ENCODE data around the gene EIF3J.
"Not testable (repeated sequence)": the region's sequence is repeated elsewhere in the genome, so short reads cannot be mapped to it uniquely, and the experiment has no call there.

EIF3J gene, protein sequence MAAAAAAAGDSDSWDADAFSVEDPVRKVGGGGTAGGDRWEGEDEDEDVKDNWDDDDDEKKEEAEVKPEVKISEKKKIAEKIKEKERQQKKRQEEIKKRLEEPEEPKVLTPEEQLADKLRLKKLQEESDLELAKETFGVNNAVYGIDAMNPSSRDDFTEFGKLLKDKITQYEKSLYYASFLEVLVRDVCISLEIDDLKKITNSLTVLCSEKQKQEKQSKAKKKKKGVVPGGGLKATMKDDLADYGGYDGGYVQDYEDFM

DNA sequence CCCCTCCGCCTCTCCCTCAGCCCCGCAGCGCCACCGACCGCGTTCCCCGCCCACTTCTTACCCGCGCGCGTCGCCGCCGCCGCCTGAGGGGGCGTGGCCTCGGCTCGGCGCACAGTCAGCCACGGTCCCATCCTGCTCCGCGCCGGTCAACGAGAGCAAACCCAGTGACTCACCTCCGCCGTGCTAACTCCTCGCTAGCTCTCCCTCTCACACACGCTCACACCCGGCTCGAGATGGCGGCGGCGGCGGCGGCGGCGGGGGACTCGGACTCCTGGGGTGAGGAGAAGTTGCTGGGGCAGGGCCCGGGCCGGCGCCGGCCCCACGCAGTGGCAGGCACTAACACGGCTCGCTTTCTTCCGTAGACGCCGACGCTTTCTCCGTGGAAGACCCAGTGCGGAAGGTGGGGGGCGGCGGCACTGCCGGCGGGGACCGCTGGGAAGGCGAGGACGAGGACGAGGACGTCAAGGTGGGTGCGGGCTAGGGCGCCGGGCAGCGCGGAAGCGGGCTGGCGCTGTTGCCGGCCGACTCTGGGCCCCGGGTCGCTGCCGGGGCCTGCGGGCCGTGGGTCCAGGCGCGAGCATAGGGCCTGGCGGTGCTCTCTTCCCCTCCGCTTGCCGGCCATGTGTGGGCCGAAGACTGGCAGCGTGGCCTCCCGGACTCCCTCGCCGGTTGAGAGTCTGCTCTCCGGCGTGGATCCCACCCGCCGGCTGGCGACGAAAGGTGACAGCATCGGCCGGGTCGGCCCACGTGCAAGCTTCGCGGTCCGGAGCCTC is at the start of gene EIF3J:
Gene EIF3J (plus strand): TSS at position 186 of the 773 bp plus-strand sequence. CDS start 48 bp downstream, at position 234.
- DNase-seq: peak; percentile 87 to 91

DNA sequence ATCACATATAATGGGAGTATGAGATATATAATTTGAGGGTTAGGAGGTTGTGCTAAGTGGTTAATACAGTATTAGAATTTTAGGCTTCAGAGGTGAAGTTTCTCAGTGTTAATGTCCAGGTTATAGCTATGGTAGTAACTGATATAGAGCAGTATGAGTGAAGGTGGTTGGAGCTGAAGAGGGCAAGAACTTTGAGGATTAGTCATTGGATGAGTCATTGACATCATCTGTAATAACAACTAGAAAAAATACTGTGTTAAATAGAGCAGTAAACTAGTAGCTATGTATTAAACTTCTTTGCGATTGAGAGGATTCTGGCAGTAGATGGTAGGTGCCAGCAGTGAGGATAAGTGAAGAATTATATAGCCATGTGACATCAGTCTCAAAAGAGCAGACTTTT is 47.5 kb upstream of the EIF3J start:
- DNase-seq: no peak

GRCh38 chr15:44490622-44491021 is 46.3 kb upstream of the EIF3J start:
- no peak for DNase-seq

- DNase-seq: no peak
Observed at GRCh38 chr15:44492040-44492439, 44.9 kb upstream of the EIF3J start.

- no peak for DNase-seq
Observed at GRCh38 chr15:44492672-44493071, 44.3 kb upstream of the EIF3J start.

DNA sequence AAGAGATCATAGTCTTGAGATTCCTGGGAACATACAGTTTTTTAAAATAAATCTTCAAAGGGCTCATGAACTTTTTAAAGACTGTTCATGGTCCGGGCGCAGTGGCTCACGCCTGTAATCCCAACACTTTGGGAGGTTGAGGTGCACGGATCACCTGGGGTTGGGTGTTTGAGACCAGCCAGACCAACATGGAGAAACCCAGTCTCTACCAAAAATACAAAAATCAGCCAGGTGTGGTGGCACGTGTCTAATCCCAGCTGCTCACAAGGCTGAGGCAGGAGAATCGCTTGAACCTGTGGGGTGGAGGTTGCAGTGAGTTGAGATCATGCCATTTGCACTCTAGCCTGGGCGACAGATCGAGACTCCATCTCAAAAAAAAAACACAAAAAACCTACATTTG is 41.4 kb upstream of the EIF3J start:
- DNase-seq: no peak

- DNase-seq: no peak
Observed at GRCh38 chr15:44500555-44500954, 36.4 kb upstream of the EIF3J start.

DNA sequence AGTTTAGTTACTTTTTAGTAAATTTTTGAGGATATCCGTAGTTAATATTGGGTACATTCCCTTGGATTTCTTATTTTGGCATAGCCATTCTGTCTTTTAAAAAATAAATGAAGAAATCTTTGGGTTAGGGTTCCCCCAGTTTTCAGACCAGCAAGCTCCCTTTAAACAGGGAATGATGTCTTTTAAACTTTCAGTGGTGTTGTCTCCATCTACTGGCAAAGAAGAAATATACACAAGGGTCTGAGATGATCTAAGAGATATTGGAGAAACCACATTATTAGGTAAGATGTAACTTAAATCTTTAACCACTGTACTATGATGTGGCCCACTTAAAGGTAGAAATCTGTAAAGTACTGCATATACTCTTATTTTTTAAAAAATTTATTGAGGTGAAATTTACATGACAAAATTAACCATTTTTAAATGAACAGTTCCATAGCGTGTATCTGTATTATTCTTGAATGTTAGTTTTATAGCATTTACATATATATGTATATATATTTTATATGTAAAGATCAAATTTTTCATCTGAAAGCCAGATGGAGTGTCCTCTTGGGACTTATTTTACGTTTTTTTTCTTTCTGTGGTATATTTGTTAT is 35.1 kb upstream of the EIF3J start:
- peak; percentile 69 to 70 for DNase-seq

DNA sequence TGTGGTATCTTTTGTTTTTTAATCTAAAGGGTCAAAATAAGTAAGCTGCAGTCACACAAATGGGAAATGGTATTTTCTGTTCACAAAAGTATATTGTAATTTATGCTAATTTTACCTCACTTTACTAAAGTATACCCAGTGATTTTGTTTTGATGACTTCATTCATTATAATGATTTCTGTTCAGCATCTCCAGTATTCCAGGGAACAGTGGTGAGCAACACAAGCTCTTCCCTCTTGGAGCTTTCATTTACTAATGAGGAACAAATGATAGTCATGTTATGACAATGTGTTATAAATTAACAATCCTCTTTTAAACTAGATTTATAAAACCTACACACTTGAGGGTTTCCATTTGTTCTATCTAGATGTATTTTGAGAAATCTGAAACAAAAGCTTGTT is 20.5 kb upstream of the EIF3J start:
- DNase-seq: no peak

DNA sequence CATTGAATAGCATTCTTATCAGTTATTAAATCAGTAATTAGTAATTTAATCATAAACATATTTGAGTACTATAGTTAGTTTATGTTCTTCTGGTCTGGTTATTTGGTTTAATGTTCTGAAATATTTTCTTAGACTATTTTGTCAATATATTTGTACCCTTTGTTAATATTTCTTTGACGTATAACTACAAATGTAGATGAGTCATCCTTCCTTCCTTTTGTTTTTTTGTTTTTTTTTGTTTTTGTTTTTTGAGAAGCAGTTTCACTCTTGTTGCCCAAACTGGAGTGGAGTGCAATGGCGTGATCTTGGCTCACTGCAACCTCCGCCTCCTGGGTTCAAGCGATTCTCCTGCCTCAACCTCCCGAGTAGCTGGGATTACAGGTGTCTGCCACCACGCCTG is 17.4 kb upstream of the EIF3J start:
- DNase-seq: no peak

- no peak for DNase-seq
Observed at GRCh38 chr15:44525018-44525417, 11.9 kb upstream of the EIF3J start.

- no peak for DNase-seq
Observed at GRCh38 chr15:44527241-44527640, 9.7 kb upstream of the EIF3J start.

DNA sequence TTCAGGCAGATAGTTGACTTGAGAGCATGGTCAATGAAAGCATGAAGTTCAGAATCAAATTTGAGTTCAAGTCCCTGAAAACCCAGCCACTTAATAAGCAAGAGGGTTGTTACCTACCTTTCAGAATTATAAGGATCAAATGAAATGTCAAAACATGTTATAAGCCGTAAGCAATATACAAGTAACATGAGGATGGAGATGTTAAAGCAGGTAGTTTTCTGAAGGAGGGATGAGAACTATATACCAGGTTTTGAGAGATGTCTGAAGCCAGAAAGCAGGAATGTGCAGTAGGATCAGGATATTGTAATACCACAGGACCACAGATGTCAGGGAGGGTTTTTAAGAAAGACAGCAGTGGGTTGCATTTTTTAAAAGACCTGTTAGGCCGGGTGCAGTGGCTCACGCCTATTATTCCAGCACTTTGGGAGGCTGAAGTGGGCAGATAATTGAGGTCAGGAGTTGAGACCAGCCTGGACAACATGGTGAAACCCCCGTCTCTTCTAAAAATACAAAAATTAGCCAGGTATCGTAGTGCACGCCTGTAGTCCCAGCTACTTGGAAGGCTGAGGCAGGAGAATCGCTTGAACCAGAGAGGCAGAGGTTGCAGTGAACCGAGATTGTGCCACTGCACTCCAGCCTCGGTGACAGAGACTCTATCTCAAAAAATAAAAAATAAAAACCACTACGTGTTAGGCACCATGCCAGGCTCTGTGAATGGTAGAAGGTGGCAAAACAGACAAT is 6.9 kb upstream of the EIF3J start:
- no peak for DNase-seq

DNA sequence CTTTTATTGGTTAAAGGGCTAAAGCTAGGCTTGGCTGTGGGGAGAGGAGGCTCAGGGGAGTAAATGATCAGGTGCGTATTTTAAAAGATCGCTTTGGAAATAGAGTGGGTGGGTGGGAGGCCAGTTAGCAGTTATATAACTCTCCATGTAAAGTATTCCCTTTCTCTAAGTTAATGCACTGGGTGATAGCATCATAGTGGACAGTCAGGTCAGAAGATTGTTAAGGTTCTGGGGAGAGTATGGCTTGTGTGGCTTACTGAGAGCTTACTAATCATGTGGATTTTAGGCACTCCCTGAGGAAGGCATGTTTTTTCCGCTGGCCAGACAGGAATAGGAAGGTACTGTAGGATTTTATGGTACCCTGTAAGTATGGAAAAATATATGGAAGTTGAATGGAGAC is 6.3 kb upstream of the EIF3J start:
- no peak for DNase-seq

DNA sequence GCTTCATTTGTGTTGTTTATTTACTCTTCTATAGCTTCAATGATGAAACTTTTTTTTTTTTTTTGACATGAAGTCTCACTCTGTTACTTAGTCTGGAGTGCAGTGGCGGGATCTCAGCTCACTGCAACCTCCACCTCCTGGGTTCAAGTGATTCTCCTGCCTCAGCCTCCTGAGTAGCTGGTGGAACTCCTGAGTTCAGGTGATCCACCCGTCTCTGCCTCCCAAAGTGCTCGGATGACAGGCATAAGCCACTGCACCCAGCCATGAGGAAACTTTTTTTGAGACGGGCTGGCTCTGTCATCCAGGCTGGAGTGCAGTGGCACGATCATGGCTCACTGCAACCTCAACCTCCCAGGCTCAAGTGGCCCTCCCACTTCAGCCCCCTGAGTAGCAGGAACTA is 4.7 kb upstream of the EIF3J start:
- not testable (repeated sequence) for DNase-seq

GRCh38 chr15:44532689-44533088 is 4.3 kb upstream of the EIF3J start:
- DNase-seq: peak in 1 of 2 experiments; percentile 5

DNA sequence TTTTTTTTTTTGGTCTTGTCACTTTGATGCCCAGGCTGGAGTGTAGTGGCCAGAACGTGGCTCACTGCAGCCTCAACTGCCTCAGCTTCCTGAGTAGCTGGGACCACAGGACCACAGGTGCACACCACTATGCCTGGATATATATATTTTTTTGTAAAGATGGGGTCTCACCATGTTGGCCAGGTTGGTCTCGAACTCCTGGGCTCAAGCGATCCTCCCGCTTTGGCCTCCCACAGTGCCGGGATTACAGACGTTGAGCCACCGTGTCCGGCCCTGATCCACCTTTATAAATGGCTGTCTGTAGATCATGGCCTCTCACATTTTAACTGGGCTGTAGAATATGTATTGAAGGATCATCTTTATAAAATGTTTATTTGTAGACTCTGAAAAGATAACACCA is 1.9 kb upstream of the EIF3J start:
- no peak for DNase-seq

DNA sequence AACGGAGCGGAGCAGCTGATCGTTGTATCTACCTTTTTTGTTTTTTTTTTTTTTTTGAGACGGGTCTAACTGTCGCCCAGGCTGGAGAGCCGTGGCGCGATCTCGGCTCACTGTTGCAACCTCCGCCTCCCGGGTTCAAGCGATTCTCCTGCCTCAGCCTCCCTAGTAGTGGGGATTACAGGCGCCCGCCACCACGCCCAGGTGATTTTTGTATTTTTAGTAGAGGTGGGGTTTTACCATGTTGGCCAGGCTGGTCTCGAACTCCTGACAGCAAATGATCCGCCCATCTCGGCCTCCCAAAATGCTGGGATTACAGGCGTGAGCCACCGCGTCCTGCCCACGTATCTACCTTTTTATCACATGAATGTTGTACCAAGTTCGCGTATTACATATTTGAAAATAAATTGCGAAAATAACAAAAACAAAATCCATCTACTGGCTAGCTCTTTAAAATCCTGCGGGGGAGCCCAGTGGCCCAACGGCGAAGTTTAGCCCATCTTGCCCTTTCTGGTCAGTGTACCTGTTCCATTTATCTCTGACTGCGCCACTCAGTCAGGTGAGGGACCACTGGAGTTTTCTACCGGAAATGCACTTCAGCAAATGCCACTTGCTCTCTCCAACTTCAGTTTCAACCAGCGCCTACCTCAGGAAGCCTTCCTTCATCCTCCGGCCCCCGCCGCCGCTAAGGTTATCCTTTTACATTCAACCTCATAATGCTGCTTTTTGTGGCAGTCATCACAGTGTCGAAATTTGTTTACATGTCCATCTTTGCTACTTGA is 1.2 kb upstream of the EIF3J start:
- no peak for DNase-seq

DNA sequence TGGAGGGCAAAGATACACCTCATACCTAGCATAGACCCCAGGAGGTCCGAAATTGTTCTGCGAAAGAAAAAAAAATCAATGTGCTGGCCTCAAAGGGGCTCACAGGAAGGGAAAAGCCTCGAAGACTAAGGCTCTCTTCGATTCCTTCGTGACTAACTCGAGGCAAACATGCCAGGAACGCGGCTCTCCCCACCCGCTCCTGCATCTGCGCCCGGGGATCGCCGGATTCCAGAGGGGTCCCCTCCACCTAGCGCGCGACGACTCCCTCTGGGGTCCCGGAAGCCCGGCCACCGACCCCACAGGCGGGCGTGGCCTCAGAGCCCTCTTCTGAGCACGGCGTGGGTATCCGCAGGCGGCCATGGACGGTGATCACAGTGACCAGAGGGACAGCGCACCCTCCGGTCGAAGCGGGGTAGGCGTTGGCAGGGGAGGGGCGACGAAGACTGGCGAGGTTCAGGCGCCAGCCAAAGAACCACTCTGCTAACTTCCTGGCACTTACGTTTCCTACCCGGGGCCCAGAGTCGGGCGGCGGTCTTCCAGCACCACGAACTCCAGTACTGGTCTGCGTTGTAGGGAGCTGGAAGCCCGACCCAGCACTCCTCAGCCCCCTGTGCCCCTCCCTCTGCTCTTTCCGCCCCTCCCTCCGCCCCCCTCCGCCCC is 515 bp upstream of the EIF3J start:
- peak; percentile 80 to 86 for DNase-seq

DNA sequence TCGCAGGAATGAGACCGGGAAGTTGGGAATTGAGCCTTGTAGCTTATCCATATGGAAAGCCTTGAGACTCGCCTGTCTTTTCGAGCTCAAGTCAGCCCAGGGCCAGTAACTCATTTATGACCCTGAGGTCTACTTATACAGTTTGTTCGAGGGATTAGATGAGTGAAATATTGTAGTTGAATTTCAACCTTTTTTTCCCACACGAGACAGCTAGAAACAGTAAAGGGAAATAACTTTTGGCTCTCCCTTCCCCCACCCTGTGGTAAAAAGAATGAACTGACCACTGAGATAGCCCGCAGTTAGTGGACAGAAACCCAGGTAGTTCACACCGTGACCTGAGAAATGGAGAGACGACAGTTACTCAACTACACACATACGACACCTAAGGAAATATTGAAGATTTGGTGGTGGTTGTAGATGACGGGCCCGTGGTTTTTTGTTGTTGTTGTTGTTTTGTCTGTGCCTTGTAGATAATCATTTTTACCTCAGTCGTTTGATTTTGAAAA is 841 bp downstream of the EIF3J start:
- DNase-seq: no peak

DNA sequence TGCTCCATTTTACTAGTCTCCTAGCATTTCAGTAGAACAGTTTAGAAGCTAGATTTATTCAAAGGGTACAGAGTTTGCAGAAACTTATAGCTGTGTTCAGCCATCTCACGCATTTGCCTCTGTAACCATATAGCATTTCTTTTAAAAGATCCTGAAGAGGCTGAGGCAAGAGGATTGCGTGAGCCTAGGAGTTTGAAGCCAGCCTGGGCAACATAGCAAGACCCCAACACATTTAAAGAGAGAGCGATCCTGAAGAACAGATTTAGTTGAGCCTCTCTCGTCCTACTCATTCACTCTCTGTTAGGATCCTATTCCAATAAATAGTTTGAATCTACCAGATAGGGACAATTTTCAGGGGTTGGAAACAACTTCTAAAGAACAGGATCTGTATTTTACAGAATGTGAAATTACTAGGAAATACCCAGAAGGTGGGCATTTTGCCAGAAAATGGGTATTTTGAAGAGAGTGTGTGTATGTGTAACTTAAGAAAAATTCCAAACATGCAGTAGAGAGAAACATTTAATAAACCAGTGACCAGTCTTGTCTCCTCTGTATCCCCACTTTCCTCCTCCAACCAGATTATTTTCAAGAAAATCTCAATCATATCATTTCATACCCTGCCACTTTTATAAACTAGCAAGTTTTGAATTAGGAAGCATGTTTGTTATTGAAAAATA is 4.5 kb downstream of the EIF3J start:
- DNase-seq: no peak

All from AML-193 (cell line).